GM19035 (cell line): ENCODE results near the gene GALNT13.

Source experiments
- ATAC-seq: cut with Tn5 transposase; IDR thresholded peaks from one replicate; pipeline ENCODE4 v1.9.1; 2021; ENCODE audit not compliant: unreplicated experiment

The GALNT13 gene

DNA sequence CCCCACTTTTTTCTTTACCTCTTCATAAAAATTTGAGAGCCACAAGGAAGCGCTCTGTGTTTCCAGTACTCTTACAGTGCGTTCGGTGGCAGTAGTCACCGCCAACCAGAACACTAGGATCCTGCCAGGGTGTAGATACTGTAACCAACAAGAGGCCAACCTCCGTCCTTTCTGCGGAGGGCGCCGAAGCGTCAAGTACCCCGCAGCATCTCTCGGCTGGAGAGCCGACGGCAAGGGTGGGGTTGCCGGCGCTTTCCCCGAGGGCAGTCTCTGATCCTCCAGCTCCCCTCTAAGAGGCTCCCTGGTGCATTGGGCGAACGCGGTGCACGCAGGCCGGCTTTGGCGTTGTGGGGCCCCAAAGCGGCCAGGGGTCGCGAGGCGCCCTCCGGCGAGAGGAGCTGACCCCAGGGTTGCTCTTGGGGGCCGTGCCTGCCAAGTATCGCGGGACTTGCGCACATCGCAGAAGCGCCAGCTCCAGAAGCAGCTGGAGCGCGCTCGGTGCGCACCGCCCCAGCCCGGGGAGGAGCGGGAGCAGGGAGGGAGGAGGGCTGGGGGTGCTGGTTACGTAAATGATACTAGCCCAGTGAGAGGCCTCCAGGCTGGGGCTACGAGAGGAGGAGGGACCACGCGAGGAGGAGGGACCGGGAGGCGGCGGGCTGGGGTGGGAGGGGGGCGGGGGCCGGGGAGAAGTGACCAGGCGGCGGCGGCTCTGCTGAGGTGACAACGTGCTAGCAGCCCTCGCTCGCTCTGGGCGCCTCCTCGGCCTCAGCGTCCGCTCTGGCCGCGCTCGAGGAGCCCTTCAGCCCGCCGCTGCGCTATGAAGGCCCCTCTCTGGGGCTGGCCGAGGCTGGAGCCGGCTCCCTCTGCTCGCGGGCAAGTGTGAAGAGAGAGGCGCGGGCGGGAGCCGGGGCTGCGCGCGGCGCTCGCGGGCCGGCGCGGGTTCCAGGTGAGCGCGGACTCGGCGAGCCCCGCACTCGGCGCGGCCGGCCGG is at the start of gene GALNT13:
Gene GALNT13 (plus strand): TSS at position 692 of the 991 bp plus-strand sequence.
- no peak for ATAC-seq

DNA sequence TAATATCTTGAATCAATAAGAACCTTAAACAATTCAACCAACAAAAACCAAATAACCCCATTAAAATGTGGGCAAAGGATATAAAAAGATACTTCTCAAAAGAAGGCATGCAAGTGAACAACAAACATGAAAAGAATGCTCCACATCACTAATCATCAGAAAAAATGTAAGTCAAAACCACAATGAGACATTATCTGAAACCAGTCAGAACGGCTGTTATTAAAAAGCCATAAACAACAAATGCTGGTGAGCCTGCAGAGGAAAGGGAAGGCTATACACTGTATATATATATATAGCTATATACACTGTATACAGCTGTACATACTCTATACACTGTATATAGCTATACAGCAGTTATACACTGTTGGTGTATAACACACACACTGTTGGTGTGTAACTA is 47.8 kb upstream of the GALNT13 start:
- ATAC-seq = no peak

DNA sequence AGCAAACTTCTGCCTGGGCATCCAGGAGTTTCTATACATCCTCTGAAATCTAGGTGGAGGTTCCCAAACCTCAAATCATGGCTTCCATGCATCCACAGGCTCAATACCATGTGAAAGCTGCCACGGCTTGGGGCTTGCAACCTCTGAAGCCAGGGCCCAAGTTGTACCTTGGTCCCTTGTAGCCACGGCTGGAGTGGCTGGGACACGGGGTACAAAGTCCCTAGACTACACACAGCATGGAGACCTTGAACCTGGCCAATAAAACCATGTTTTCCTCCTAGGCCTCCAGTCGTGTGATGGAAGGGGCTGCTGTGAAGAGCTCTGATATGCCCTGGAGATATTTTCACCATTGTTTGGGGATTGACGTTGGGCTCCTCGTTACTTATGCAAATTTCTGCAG is 43.4 kb upstream of the GALNT13 start:
- no peak for ATAC-seq

DNA sequence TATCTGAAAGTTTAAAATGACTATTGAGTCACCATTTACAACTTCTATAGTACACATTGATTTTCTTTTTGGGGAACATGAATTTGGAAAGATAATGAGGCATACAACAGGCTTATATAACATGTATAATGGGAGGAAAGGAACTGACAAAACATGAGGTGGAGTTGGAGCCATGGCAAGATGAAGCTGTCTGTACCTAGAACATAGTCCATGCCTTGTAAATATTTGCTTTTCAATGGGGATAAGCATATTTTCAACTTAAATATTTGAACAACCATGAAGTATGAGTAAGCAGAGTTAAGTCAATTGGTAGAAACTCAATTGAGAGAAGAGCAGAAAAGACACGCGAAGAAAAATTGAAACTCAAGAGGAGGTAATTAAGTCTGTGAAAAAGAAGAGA is 37.1 kb upstream of the GALNT13 start:
- no peak for ATAC-seq

DNA sequence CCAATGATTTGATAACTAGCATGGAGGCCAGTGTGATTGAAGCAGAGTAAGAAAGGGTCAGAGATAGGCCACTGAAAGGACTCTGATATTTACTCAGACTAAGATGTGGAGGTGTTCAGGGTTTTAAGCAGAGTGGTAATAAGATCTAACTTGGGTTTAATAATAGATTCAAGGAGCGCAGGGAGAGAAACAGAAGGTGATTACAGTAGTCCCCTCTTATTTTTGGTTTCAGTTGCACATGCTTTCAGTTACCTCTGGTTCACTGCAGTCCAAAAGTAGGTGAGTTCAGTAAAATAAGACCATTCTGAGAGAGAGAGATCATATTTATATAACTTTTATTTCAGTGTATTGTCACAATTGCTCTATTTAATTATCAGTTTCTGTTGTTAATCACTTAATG is 13.5 kb upstream of the GALNT13 start:
- ATAC-seq = no peak

DNA sequence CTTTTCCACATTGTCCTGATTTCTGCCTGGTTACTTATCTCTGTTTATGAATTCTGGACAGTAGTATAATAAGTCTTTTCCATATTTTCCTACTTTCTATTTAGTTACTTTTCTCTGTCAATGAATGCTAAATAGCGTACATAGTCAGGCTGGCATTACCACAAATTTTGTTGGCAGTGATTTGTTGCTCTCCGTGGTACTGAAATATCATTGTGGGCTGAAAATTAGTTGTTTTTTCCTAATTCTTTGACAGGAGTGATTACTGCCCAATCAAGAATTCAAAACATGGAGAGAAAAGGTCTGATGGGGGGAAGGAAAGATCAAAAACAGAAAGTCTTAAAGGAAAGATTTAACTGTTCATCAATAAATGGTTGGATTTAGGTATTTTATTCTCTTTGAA is 7.7 kb upstream of the GALNT13 start:
- no peak for ATAC-seq

DNA sequence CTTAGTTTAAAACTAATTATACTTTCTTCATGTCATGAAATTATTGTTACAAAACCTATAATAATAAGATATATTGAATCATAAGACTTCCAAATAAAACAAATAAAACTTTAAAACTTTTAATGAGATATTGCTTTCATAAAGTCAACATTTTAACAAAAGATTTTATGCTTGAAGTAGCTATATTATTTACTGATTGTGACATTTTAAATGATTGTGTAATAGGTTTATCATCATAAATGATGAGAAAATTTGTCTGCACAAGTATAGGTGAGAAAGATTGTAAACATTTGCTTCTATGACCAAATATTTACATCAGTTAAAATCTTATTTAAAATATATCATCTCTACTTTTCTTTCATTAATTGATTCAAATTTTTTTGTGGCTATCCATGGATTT is 5.1 kb upstream of the GALNT13 start:
- no peak for ATAC-seq

DNA sequence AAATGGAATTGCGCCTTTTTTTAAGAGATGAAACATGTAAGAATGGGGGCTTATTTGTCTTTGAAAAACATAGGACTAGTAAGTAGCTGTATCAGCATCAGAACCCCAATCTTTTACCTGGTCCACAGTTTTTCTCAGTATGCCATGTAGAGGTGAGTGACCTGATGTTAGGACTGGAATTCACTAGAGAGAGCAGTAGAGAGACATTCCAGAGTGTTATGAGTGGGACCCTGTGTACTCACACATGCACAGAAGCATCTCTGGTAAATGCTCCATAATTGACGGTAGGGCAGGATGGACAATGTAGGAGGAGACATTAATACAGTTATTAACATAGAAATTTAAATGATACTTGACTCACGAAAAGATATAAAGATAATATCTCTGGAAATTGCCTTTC is 1.4 kb upstream of the GALNT13 start:
- no peak for ATAC-seq

DNA sequence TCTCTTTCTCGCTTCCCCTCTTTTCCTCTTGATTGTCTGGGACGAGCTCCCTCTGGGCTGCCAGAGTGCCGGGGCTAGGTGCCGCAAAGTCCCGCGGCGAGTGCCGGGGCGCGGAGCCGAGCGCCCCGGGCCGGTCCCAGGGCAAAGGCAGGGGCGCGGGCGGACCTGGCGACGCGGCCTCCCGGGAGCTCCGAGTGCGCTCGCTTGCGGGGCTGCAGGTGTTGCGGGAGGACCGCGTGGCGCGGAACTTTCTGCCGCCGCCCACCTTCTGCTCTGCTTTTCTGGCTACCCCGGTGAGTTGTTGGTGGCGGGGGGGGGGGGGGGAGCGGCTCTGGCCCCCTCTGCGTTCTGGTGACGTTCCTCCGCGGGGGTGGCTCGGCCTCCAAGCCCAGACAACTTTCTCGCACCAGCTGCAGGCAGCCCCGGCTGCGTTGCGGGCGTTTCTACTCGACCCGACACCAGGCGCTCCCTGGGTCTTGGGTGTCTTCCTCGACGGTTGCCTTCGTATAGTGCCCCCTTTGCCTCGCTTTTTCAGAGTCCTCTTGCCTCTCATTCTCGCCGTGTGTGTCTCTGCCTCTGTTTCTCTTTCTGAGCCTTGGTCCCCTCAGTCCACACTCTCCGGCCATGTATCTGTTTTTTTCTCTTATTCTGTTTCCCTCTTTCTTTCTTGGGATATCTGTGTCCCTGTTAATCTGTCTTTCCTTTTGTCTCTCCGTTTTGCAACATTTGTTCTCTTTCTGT is 759 bp downstream of the GALNT13 start:
- no peak for ATAC-seq

DNA sequence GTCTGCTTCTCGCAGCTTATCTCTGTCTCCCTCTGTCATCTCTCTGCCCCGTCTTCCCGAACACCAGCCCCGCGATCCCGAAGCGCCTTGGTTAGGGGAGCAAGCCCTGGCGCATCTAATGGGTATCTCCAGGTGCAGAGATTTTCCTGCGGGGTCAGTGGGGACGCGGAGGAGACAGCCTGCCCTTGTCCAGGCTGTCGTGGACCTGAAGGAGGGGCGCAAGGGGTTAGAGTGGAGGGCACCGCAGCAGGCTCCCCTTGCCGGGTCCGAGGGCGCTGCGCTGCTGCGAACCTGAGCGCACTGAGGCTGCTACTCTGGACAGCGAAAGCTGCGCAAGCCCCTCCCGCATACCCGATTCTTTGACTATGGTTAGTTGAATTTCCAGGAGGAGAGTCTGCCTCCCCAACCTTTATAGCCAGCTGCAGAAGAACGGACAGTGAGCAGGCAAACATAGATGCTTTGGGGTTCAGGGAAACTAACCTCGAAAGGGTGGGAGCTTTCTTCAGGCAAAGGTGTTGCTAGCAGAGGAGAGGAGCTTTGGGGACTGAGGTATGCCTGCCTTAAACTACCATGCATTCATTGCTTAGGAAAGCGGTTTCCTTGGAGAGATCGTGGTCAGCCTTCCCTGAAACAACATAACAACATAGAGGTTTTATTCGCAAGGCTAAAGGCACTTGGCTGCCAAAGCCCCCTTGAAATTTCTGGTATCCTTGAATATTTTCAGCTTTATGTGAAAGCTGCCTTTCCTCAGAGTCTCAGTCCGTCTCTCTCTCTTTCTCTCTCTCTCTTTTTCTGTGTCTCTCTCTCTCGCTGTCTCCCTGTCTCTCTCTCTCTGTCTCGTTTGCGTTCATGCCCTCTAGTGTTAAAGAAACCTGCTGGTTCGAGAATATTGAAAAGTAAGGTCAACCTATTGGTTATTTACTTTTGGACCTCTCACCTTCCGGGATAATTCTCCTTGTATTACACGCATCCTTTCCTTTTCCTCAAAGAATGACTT is 1.6 kb downstream of the GALNT13 start:
- ATAC-seq = no peak

DNA sequence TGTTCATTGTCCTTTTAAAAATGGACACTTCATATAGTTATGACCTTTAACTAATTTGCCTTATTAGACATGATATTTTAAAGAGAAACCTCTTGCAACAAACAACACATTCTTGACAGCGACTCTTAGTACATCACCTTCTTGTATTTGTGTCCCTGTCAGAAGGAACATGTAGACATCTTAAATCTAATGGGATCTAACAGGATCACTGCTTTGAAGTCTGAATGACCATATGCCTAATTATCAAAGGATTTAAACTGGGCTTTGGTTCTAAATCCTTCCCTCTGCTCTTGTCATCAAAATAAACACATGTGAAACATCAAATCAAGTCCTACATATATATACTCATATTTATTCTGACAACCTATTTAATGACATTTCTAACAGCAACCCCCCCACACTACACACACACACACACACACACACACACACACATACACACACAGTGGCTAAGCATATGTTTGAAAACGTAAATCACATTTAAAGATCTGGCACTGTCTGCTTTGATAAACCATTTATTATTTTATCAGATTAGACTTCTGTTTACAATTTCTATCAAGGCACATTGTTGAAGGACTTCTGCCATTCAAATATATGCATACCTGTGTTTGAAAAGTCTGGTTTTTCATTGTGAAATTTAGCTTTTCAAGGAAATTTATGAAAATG is 4.2 kb downstream of the GALNT13 start:
- no peak for ATAC-seq

DNA sequence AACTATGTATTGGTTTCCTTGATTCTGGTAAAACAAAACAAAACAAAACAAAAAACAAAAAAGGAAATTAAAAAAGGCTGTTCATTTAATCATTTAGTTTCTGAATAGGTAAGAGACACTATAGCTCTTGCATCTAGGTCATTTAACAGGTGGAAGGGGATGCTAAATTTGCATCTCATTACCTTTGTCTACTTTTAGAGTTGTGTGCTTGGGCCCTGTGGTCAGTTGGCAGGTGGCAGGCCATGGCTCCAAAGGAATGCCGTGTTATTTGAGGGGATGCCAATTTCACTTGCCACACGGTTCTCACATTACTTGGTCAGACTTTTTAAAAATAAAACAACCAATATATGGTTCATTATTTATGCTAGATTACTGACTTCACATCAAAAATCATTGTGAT is 9.2 kb downstream of the GALNT13 start:
- no peak for ATAC-seq

DNA sequence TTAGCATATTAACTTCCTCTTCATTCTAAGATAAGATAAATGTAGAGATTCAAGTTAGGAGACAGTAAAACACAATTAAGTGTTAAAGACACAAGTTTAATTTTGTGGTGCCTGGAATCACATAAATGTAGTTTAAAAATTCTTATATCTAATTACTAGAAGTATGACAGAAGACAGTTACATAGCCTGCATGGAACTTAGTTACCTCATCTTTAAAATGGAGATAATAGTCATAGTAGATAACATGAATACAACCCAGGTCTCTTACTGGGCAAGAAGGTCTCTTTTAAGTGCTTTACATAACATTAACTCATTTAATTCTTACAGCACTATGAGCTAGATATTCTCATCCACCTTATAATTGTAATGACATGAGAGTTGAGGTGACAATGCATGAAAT is 15.1 kb downstream of the GALNT13 start:
- no peak for ATAC-seq

DNA sequence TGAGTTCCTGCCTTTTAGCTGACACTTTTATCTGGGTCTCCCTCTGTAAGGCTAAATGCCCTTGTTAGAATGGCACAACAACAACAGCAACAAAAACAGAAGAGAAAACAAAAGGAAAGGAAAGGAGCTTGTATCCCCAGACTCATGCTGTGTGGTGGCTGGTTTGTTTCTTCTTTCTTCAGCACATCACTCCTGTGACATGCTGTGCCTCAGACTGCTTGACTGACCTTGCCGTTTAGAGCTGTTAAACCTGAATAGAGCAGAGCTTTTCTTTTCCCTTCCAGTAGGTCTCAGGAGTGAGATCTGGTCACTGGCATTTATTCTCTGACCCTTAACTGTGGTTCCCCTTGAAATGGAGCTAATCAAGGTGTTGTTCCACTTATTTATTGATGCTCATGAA is 18.9 kb downstream of the GALNT13 start:
- ATAC-seq = no peak

DNA sequence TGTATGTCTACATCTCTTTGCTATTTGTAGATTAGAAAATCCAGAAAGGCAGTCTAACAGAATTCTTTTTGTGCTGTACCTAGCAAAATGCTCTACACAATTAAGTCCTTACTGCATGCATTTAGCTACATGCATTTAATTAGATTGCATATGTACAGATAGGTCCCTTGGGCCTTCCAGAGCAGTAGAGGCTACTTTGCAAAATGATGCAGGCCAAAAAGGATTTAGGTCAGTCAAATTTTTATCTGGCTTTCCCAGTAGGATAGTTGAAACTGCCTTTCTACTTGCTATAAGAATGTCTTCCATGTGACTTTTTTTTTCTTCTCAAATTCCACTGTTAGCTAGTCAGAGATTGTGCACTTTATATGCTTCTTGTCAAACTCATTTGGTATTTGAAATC is 19.3 kb downstream of the GALNT13 start:
- ATAC-seq = no peak

DNA sequence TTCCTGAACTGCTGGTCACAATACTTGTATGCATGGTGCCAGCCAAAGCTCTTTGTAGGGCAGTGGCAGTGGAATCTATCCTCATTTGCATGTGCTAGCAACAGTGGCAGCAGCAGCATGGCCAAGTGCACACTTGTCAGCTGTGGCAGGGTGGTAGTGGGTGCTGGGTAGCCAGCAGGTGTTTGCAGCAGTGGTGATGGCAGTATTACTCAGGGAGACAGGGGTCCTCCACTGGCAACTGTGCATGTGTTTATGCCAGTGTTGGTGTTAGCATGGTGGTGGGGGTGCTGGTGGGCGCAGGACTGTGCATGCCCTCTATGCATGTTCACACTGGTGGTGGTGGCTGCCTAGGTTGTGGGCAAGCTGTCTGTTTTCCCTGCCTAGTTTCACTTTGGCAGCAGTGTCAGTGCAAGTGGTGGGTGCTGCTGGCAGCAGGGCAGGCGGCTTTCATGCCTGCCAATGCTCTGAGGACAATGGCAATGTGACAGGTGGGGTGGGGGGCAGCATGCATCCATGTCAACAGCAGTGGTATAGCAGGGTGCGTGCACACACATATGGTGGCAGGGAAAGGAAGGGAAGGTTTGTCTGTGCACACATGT is 41.2 kb downstream of the GALNT13 start:
- ATAC-seq = no peak

DNA sequence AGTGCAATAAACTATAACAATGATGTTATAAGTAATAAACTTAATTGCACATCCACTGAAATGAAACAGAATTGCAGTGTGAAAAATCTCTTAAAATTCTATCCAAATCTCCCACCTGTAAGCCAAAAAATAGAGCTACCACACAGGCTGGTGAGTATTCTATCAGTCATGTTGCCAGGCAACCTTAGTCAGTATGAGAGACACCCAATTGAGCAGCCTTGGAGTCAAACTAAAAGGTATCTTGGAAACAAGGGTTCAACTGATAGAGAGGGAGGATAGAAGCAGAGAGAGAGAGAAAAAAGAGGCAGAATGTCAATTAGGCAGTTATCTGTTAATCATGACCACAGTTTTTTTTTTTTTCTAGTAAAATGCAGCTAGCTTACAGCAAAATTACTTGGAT is 45.8 kb downstream of the GALNT13 start:
- ATAC-seq = no peak

DNA sequence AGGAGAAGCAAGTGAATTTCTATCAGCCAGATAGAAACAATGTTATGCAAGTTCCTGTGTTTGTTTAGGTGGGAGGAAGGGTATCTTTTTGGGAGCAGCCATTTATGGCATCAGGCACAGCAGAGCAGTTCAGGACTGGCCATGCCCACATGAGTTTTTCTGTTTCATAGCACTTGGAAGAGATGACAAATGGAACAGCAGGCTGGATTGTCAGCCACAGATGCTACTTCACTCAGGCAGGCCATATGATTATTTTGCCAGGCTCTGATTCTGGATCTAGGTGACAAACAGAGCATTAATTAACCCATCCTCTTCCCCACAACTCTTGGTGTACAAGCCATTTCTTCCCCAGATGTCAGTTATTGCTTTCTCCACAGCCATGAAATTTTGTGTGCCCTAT is 63.8 kb downstream of the GALNT13 start:
- no peak for ATAC-seq

DNA sequence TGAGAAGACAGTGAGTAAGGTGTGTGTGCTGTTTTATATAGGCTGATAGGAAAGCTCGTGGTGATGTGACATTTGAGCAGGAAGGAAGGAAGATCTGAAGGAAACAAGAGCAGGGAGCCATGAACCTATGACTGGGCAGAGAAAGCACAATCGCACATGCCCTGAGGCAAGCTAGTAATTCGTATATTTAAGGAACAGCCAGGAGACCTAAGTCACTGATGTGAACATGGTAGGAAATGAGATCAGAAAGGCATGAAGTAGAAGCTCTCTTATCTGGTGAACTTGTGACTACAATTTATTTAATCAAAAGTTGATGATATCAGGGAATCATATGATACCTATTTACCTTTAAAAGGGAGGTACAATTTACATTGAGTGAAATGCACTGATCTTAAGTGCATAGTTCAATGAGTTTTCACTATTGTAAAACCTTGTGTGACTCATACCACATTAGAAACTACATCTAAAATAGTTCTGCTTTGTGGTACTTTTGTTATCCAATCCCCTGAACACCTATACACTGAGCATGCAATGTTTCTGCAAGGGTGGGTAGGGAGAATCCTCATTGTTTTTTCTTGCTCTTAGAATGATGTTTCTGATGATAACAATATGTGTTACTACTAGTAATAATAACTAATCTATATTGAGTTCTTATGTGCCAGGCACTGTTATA is 67.5 kb downstream of the GALNT13 start:
- no peak for ATAC-seq
